HepG2 (cell line): ENCODE results near the gene BIRC6. TPM values are rescaled to one million over a fixed set of nuclear protein-coding genes. Genes with fewer than 3 reads are reported as not detected.

Experiments
- ARNTL ChIP-seq: sonication (generic); formaldehyde crosslinking; IDR thresholded peaks from 2 replicates; pipeline ENCODE4 v1.4.0; 2020; ENCODE audit warnings: mild to moderate bottlenecking, missing genetic modification reagents
- HCFC1 ChIP-seq: fragments of 150-350 bp; IDR thresholded peaks from 2 replicates; pipeline ENCODE4 v1.6.1; 2014; ENCODE audit warnings: low read depth, low read length
- HMG20B ChIP-seq: conservative IDR thresholded peaks from 2 replicates; pipeline ENCODE4 v1.6.1; 2016; ENCODE audit warnings: missing genetic modification reagents, missing compliant biosample characterization
- MTA3 ChIP-seq: sonication (generic); formaldehyde crosslinking; IDR thresholded peaks from 2 replicates; pipeline ENCODE4 v1.4.0; 2020; ENCODE audit warnings: missing genetic modification reagents
- NRL ChIP-seq: sonication (generic); formaldehyde crosslinking; IDR thresholded peaks from 2 replicates; pipeline ENCODE4 v1.5.0; 2020; ENCODE audit warnings: missing genetic modification reagents, mild to moderate bottlenecking, moderate library complexity, borderline replicate concordance
- RFX1 ChIP-seq: fragments of 450-650 bp; IDR thresholded peaks from 2 replicates; pipeline ENCODE4 v1.6.1; 2017
- SALL1 ChIP-seq: sonication (generic); formaldehyde crosslinking; IDR thresholded peaks from 2 replicates; pipeline ENCODE4 v1.8.0; 2022; ENCODE audit warnings: mild to moderate bottlenecking, missing genetic modification reagents
- TBL1XR1 ChIP-seq: fragments of 150-350 bp; IDR thresholded peaks from 2 replicates; pipeline ENCODE4 v1.6.1; 2014; ENCODE audit warnings: borderline replicate concordance, low read length; ENCODE audit not compliant: partially characterized antibody
- TCF12 ChIP-seq, 2 experiments: fragments of 450-650 bp in 1 of 2; sonication (generic) in 1 of 2; formaldehyde crosslinking in 1 of 2; IDR thresholded peaks; 2 replicates each; pipeline versions ENCODE4 v1.6.1 to v1.8.0; 2017 to 2022; ENCODE audit warnings: antibody characterized with exemption in 1 of 2, mild to moderate bottlenecking in 1 of 2, missing genetic modification reagents in 1 of 2, moderate library complexity in 1 of 2
- ZNF260 ChIP-seq: sonication (generic); formaldehyde crosslinking; IDR thresholded peaks from 2 replicates; pipeline ENCODE4 v1.4.0; 2020; ENCODE audit warnings: missing genetic modification reagents, low read depth, mild to moderate bottlenecking, borderline replicate concordance
- ZNF562 ChIP-seq: sonication (generic); formaldehyde crosslinking; IDR thresholded peaks from 2 replicates; pipeline ENCODE4 v1.8.0; 2022; ENCODE audit warnings: missing genetic modification reagents, borderline replicate concordance
- ZNF709 ChIP-seq: sonication (generic); formaldehyde crosslinking; IDR thresholded peaks from 2 replicates; pipeline ENCODE4 v1.5.0; 2020; ENCODE audit warnings: mild to moderate bottlenecking, missing genetic modification reagents
- ZNF816 ChIP-seq: sonication (generic); formaldehyde crosslinking; IDR thresholded peaks from 2 replicates; pipeline ENCODE4 v1.8.0; 2022; ENCODE audit warnings: missing genetic modification reagents, mild to moderate bottlenecking, borderline replicate concordance
- polyA plus RNA-seq, 8 experiments: library from polyadenylated mRNA; depleted of rRNA in 3 of 8; stranded (reverse) in 7 of 8; unstranded in 1 of 8; fragments of >200 nt; fragmentation: Illumina TruSeq in 4 of 8; extraction: Trizol in 4 of 8; gene quantifications; 2 replicates each; pipeline versions ENCODE4 v1.2.1 to v1.2.3, GENCODE V29; 2011 to 2016; ENCODE audit warnings: low read depth in 4 of 8, missing spikeins in 1 of 8, mixed read lengths in 1 of 8; ENCODE audit not compliant: insufficient read depth in 1 of 8
- total RNA-seq, 5 experiments: library from RNA; depleted of rRNA; stranded (reverse); fragments of >200 nt; fragmentation: Illumina TruSeq; extraction: Trizol; gene quantifications; 2 replicates each; pipeline ENCODE4 v1.2.3, GENCODE V29; 2016; ENCODE audit warnings: low read depth in 1 of 5
- TF ChIP-seq, protein P1 (sequence below): sonication (generic); formaldehyde crosslinking; IDR thresholded peaks from 2 replicates; pipeline ENCODE4 v1.4.0; 2020; ENCODE audit warnings: missing genetic modification reagents, borderline replicate concordance
- TF ChIP-seq, protein P2 (sequence below): sonication (generic); formaldehyde crosslinking; IDR thresholded peaks from 2 replicates; pipeline ENCODE4 v1.4.0; 2020; ENCODE audit warnings: low read depth, mild to moderate bottlenecking, missing genetic modification reagents
- TF ChIP-seq, protein P3 (sequence below): sonication (generic); formaldehyde crosslinking; IDR thresholded peaks from 2 replicates; pipeline ENCODE4 v1.5.0; 2020; ENCODE audit warnings: mild to moderate bottlenecking, missing genetic modification reagents, borderline replicate concordance

BIRC6 gene
- total and polyA plus RNA-seq, 2 of the 13 experiments (the other 11 are each of a cell fraction or from before 2014, with no cell fraction given): 65.6 to 120 TPM

DNA sequence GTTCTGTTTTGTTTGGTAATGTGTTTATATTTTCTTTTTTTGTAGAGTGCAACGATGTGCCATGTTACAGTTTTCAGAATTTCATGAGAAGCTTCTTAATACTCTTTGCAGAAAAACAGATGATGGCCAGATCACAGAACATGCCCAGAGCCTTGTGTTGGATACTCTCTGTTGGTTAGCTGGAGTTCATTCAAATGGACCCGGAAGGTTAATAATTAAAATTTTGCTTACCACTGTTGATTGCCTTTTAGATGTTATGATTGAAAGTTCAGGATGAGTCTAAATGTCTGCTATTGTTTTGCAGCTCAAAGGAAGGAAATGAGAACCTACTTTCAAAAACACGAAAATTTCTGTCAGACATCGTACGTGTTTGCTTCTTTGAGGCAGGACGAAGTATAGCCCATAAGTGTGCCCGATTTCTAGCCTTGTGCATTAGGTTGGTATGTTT lies 85.2 kb downstream of the BIRC6 start (continued):
- TF ChIP-seq ZNF709 (CRISPR knock-in tag) (no peak), MTA3 (no peak), SALL1 (CRISPR knock-in tag) (peak; percentile 53; the same call in 1 of the 2 replicates), TBL1XR1 (no peak), HCFC1 (no peak), HMG20B (CRISPR knock-in tag) (no peak), ZNF816 (CRISPR knock-in tag) (no peak), ARNTL (CRISPR knock-in tag) (no peak), TCF12 (IDR thresholded peaks at IDR 0.05) (no peak), TCF12 (CRISPR knock-in tag; IDR thresholded peaks at IDR 0.05) (no peak), RFX1 (no peak), ZNF562 (CRISPR knock-in tag) (no peak), NRL (CRISPR knock-in tag) (no peak), ZNF260 (CRISPR knock-in tag) (no peak)
- TF ChIP-seq, protein P1, sequence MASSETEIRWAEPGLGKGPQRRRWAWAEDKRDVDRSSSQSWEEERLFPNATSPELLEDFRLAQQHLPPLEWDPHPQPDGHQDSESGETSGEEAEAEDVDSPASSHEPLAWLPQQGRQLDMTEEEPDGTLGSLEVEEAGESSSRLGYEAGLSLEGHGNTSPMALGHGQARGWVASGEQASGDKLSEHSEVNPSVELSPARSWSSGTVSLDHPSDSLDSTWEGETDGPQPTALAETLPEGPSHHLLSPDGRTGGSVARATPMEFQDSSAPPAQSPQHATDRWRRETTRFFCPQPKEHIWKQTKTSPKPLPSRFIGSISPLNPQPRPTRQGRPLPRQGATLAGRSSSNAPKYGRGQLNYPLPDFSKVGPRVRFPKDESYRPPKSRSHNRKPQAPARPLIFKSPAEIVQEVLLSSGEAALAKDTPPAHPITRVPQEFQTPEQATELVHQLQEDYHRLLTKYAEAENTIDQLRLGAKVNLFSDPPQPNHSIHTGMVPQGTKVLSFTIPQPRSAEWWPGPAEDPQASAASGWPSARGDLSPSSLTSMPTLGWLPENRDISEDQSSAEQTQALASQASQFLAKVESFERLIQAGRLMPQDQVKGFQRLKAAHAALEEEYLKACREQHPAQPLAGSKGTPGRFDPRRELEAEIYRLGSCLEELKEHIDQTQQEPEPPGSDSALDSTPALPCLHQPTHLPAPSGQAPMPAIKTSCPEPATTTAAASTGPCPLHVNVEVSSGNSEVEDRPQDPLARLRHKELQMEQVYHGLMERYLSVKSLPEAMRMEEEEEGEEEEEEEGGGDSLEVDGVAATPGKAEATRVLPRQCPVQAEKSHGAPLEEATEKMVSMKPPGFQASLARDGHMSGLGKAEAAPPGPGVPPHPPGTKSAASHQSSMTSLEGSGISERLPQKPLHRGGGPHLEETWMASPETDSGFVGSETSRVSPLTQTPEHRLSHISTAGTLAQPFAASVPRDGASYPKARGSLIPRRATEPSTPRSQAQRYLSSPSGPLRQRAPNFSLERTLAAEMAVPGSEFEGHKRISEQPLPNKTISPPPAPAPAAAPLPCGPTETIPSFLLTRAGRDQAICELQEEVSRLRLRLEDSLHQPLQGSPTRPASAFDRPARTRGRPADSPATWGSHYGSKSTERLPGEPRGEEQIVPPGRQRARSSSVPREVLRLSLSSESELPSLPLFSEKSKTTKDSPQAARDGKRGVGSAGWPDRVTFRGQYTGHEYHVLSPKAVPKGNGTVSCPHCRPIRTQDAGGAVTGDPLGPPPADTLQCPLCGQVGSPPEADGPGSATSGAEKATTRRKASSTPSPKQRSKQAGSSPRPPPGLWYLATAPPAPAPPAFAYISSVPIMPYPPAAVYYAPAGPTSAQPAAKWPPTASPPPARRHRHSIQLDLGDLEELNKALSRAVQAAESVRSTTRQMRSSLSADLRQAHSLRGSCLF (CRISPR knock-in tag): no peak
- TF ChIP-seq, protein P2, sequence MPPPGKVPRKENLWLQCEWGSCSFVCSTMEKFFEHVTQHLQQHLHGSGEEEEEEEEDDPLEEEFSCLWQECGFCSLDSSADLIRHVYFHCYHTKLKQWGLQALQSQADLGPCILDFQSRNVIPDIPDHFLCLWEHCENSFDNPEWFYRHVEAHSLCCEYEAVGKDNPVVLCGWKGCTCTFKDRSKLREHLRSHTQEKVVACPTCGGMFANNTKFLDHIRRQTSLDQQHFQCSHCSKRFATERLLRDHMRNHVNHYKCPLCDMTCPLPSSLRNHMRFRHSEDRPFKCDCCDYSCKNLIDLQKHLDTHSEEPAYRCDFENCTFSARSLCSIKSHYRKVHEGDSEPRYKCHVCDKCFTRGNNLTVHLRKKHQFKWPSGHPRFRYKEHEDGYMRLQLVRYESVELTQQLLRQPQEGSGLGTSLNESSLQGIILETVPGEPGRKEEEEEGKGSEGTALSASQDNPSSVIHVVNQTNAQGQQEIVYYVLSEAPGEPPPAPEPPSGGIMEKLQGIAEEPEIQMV: no peak
- TF ChIP-seq, protein P3, sequence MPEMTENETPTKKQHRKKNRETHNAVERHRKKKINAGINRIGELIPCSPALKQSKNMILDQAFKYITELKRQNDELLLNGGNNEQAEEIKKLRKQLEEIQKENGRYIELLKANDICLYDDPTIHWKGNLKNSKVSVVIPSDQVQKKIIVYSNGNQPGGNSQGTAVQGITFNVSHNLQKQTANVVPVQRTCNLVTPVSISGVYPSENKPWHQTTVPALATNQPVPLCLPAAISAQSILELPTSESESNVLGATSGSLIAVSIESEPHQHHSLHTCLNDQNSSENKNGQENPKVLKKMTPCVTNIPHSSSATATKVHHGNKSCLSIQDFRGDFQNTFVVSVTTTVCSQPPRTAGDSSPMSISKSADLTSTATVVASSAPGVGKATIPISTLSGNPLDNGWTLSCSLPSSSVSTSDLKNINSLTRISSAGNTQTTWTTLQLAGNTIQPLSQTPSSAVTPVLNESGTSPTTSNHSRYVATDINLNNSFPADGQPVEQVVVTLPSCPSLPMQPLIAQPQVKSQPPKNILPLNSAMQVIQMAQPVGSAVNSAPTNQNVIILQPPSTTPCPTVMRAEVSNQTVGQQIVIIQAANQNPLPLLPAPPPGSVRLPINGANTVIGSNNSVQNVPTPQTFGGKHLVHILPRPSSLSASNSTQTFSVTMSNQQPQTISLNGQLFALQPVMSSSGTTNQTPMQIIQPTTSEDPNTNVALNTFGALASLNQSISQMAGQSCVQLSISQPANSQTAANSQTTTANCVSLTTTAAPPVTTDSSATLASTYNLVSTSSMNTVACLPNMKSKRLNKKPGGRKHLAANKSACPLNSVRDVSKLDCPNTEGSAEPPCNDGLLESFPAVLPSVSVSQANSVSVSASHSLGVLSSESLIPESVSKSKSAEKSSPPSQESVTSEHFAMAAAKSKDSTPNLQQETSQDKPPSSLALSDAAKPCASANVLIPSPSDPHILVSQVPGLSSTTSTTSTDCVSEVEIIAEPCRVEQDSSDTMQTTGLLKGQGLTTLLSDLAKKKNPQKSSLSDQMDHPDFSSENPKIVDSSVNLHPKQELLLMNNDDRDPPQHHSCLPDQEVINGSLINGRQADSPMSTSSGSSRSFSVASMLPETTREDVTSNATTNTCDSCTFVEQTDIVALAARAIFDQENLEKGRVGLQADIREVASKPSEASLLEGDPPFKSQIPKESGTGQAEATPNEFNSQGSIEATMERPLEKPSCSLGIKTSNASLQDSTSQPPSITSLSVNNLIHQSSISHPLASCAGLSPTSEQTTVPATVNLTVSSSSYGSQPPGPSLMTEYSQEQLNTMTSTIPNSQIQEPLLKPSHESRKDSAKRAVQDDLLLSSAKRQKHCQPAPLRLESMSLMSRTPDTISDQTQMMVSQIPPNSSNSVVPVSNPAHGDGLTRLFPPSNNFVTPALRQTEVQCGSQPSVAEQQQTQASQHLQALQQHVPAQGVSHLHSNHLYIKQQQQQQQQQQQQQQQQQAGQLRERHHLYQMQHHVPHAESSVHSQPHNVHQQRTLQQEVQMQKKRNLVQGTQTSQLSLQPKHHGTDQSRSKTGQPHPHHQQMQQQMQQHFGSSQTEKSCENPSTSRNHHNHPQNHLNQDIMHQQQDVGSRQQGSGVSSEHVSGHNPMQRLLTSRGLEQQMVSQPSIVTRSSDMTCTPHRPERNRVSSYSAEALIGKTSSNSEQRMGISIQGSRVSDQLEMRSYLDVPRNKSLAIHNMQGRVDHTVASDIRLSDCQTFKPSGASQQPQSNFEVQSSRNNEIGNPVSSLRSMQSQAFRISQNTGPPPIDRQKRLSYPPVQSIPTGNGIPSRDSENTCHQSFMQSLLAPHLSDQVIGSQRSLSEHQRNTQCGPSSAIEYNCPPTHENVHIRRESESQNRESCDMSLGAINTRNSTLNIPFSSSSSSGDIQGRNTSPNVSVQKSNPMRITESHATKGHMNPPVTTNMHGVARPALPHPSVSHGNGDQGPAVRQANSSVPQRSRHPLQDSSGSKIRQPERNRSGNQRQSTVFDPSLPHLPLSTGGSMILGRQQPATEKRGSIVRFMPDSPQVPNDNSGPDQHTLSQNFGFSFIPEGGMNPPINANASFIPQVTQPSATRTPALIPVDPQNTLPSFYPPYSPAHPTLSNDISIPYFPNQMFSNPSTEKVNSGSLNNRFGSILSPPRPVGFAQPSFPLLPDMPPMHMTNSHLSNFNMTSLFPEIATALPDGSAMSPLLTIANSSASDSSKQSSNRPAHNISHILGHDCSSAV (CRISPR knock-in tag): no peak
